ENCODE data around the gene TYMS.

- TF ChIP-seq CTCF (conservative IDR thresholded peaks at IDR 0.05; ENCODE audit: low read depth, low read length) (no peak), EZH2 (IDR thresholded peaks at IDR 0.05; ENCODE audit: borderline replicate concordance, low read depth, low read length, poor library complexity, severe bottlenecking) (no peak)
These were observed 9.2 kb downstream of the TYMS start for GRCh38 chr18:666628-667027.
